DMS153 (cell line): ENCODE results near the gene CNGA3.

Experiments used
- DNase-seq: peaks from one replicate; lab custom pipeline; 2025; lab: John Stamatoyannopoulos, UW

CNGA3 gene

GRCh38 chr2:98444436-98445176, 98.3 kb downstream of the CNGA3 start, which contains the start of gene INPP4A:
Gene INPP4A (plus strand): TSS chr2:98444858. CDS start chr2:98520049, 75,191 bp downstream.
- DNase-seq = peak; percentile 43

- no peak for DNase-seq
Measured at GRCh38 chr2:98445177-98445682, 99.0 kb downstream of the CNGA3 start.

GRCh38 chr2:98445683-98446581, 99.7 kb downstream of the CNGA3 start:
- DNase-seq = no peak

- no peak for DNase-seq
Measured at GRCh38 chr2:98446850-98447249, 100.6 kb downstream of the CNGA3 start.
